ENCODE data around the gene PRMT6.

Gene PRMT6

DNA sequence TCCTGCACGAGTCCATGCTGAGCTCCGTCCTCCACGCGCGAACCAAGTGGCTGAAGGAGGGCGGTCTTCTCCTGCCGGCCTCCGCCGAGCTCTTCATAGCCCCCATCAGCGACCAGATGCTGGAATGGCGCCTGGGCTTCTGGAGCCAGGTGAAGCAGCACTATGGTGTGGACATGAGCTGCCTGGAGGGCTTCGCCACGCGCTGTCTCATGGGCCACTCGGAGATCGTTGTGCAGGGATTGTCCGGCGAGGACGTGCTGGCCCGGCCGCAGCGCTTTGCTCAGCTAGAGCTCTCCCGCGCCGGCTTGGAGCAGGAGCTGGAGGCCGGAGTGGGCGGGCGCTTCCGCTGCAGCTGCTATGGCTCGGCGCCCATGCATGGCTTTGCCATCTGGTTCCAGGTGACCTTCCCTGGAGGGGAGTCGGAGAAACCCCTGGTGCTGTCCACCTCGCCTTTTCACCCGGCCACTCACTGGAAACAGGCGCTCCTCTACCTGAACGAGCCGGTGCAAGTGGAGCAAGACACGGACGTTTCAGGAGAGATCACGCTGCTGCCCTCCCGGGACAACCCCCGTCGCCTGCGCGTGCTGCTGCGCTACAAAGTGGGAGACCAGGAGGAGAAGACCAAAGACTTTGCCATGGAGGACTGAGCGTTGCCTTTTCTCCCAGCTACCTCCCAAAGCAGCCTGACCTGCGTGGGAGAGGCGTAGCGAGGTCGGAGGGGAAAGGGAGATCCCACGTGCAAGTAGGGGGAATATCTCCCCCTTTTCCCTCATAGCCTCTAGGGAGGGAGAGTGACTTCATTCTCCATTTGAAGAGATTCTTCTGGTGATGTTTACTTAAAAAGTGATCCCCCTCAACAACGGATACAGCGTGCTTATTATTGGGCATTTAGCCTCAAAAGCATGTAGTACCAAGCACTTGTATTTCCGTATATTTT lies 991 bp downstream of the PRMT6 start:
- no peaks in the 10 kb centered on the region for H3K9me3 ChIP-seq (ENCODE audit: severe bottlenecking)
- H3K27ac ChIP-seq: peak overlapping the region; percentile 92
- peak overlapping the region; percentile 94 for H3K4me3 ChIP-seq (ENCODE audit: low read depth, low read length)
- H3K27me3 ChIP-seq (ENCODE audit: insufficient read depth, low read depth, severe bottlenecking): no peaks in the 10 kb centered on the region
- TF ChIP-seq, protein P1, sequence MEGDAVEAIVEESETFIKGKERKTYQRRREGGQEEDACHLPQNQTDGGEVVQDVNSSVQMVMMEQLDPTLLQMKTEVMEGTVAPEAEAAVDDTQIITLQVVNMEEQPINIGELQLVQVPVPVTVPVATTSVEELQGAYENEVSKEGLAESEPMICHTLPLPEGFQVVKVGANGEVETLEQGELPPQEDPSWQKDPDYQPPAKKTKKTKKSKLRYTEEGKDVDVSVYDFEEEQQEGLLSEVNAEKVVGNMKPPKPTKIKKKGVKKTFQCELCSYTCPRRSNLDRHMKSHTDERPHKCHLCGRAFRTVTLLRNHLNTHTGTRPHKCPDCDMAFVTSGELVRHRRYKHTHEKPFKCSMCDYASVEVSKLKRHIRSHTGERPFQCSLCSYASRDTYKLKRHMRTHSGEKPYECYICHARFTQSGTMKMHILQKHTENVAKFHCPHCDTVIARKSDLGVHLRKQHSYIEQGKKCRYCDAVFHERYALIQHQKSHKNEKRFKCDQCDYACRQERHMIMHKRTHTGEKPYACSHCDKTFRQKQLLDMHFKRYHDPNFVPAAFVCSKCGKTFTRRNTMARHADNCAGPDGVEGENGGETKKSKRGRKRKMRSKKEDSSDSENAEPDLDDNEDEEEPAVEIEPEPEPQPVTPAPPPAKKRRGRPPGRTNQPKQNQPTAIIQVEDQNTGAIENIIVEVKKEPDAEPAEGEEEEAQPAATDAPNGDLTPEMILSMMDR (IDR thresholded peaks at IDR 0.05; ENCODE audit: low read depth, low read length): no peak
- peaks cover 30% of the 10 kb centered on the region for H3K36me3 ChIP-seq
- peak; percentile 88 for DNase-seq

DNA sequence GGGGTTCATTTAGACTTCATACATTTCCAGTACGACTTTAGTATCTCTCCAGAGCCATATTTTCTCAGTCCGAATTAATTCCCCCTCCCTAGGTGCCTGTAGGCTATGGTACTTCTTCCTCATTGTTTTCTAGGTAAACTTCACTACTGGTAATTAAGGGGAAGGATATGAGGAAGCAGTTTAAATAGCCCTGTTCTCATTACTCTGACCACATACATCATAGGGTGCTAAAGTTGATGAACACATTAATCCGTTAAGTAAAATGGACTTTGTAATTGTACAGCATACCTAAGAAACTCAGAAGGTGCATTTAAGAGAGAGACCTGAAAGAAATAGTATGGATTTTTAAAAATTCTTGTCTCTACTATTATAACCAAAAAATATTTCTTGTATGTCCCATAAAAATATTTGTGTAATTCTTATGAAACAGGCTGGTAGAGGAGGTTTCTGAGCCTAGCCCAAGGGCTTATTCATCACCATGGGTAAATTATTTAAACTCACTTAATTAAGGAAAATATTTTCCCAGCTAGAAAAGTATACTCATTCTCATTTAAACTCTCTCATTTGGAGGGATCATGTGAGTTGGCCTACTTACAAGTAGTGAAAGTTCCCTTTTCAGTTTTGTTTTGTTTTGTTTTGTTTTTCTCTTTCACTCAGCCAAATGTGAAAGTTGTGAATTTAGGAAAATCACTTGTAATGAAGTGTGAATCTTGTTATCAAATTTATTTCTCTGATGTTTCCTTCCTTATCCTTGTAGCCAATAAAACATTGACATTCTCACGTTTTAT lies 2.0 kb downstream of the PRMT6 start:
- TF ChIP-seq, protein P1 (IDR thresholded peaks at IDR 0.05; ENCODE audit: low read depth, low read length): no peak
- Histone ChIP-seq H3K36me3 (peaks cover 30% of the 10 kb centered on the region), H3K4me3 (ENCODE audit: low read depth, low read length) (no peak overlapping the region), H3K9me3 (ENCODE audit: severe bottlenecking) (no peaks in the 10 kb centered on the region), H3K27me3 (ENCODE audit: insufficient read depth, low read depth, severe bottlenecking) (no peaks in the 10 kb centered on the region), H3K27ac (no peak overlapping the region; the same call in 1 of the 2 replicates)
- no peak for DNase-seq

DNA sequence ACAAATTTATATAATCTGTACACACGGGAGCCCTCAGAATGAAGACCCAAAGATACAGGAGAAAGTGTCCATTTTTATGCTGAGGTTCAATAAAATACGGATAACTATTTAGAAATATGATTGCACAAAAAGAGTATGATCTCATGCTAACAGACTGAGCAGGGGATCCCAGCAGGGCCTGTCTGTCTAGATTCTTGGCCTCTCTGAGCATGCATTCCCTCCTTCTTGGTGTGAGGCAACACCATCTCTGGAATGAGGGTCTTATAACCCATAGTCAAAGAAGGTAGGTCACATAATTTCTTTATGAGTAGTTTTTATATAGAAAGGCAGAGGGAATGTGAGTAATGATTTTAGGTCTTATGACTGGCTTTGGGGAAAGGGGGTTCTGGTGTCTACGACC lies 5.4 kb downstream of the PRMT6 start:
- H3K27ac ChIP-seq: no peak overlapping the region
- DNase-seq: no peak
- TF ChIP-seq, protein P1 (IDR thresholded peaks at IDR 0.05; ENCODE audit: low read depth, low read length): no peak
- H3K36me3 ChIP-seq: peaks cover 27% of the 10 kb centered on the region
- H3K4me3 ChIP-seq (ENCODE audit: low read depth, low read length): no peak overlapping the region
- H3K27me3 ChIP-seq (ENCODE audit: insufficient read depth, low read depth, severe bottlenecking): no peaks in the 10 kb centered on the region
- no peaks in the 10 kb centered on the region for H3K9me3 ChIP-seq (ENCODE audit: severe bottlenecking)

DNA sequence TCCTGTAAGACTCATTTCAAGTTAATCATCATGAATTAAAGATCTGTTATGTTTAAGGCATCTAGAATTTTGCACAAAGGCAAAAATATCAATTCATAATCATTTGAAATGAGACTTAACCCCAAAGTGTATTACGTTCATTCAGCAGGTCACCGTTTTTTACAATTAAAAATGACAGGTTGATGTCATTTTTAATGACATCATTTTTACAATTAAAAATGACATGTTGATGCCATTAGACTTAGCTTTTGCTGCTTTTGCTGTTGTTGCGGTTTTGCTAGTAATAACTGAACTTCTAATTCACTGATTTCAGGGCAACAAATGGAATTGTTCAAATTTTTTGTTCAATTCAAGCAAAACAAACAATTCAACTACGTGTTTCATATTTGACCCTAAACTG lies 17.0 kb downstream of the PRMT6 start:
- Histone ChIP-seq H3K27me3 (ENCODE audit: insufficient read depth, low read depth, severe bottlenecking) (no peaks in the 10 kb centered on the region), H3K4me3 (ENCODE audit: low read depth, low read length) (no peak overlapping the region), H3K36me3 (no peaks in the 10 kb centered on the region), H3K9me3 (ENCODE audit: severe bottlenecking) (no peaks in the 10 kb centered on the region), H3K27ac (no peak overlapping the region)
- TF ChIP-seq, protein P1 (IDR thresholded peaks at IDR 0.05; ENCODE audit: low read depth, low read length): no peak
- no peak for DNase-seq

DNA sequence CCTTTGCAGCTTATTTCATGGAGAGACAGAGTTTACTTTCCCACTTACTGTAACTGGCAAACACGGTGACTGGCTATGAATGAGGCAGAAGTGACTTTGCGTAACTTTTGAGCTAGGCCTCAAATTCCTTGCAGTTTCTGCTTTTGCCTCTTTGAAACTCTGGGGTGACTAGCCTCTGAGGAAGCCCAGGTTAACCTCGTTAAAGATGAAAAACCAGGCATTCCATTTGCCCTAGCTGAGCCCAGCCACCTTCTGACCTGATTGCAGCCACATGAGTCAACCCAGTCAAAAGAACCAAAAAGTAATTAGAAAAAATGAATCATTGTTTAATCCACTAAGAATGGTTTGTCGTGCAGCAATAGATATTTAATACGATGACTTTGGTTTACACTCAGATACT lies 20.4 kb downstream of the PRMT6 start:
- Histone ChIP-seq H3K9me3 (ENCODE audit: severe bottlenecking) (no peaks in the 10 kb centered on the region), H3K4me3 (ENCODE audit: low read depth, low read length) (no peak overlapping the region), H3K27ac (no peak overlapping the region), H3K36me3 (no peaks in the 10 kb centered on the region), H3K27me3 (ENCODE audit: insufficient read depth, low read depth, severe bottlenecking) (no peaks in the 10 kb centered on the region)
- TF ChIP-seq, protein P1 (IDR thresholded peaks at IDR 0.05; ENCODE audit: low read depth, low read length): no peak
- DNase-seq: no peak

All from WERI-Rb-1 (cell line).